Heart left ventricle (tissue), 13 donors: Measurements from ENCODE around the gene CYP26A1.

Experiments
- CTCF ChIP-seq, 12 donors: fragments of 200-600 bp; sonication (generic) in 4 of 12; IDR thresholded peaks; one replicate each; pipeline versions ENCODE4 v1.5.0 to v1.8.0; 2018 to 2022; ENCODE audit warnings: antibody characterized with exemption in 12 of 12, mild to moderate bottlenecking in 5 of 12
- POLR2A ChIP-seq, 2 donors: fragments of 450-650 bp; IDR thresholded peaks; one replicate each; pipeline ENCODE4 v1.6.1; 2017; ENCODE audit warnings: antibody characterized with exemption in 2 of 2, mild to moderate bottlenecking in 2 of 2, moderate library complexity in 2 of 2
- donor health status: ischemic (EF 13 %, LVEDD 7.1; RV severe dilation, severe dysfunction).
- donor health status: DM: no; HTN: yes; CAD: no.
- donor health status: DM: no; HTN: no; CAD: no.
- donor health status: ischemic (EF 25% LVEDD 6.9; RV normal size, moderate dysfunction).
- donor health status: ischemic (EF 25% LVEDD 5.7; RV mildly dilated, moderate dysfunction).
- donor health status: ischemic (EF 35%, LVEDD 5.7; RV mildly dilated, moderate dysfunction).
- donor health status: nonischemic (EF 11% LVEDD 7.7; RV severe dilation, severe dysfunction).
- donor health status: DM: yes; HTN: yes; CAD: no.
- donor health status: PGD.
- donor health status: ischemic (EF 29% LVEDD 5.4; RV normal size, mild dysfunction).
- donor health status: nonischemic (EF 23%, LVEDD 6.1; RV moderate dilation, normal function).

- TF ChIP-seq CTCF (IDR thresholded peaks at IDR 0.05) = no peak
- TF ChIP-seq POLR2A (IDR thresholded peaks at IDR 0.05) = no peak
Observed at GRCh38 chr10:93121311-93121710, 47.6 kb downstream of the CYP26A1 start.
